Panc1 (cell line): ENCODE data around the gene NAA16. TPM values are rescaled to one million over a fixed set of nuclear protein-coding genes. Genes with fewer than 3 reads are reported as not detected.

Experiments used
- ATAC-seq: fragments of 200-7000 bp; cut with Tn5 transposase; 2 replicates; pipeline ENCODE4 v1.9.1; 2020; ENCODE audit warnings: mild to moderate bottlenecking, moderate library complexity
- BruUV-seq: library from RNA; stranded (reverse); fragments of 400-500 nt; replicated peaks from 2 replicates; lab custom pipeline; 2021; lab: Mats Ljungman, UMichigan
- CTCF ChIA-PET: fragments of 300-600 bp; sonication (Branson Sonifier 250); formaldehyde crosslinking; loops from one replicate; lab custom pipeline; 2022; ENCODE audit warnings: antibody characterized with exemption; lab: Charles Lee
- POLR2A ChIA-PET: fragments of 300-600 bp; sonication (Branson Sonifier 250); formaldehyde crosslinking; loops from one replicate; lab custom pipeline; 2022; ENCODE audit warnings: antibody characterized with exemption; lab: Charles Lee
- DNase-seq: peaks from one replicate; pipeline ENCODE4 v3.0.0-alpha.2; 2010; ENCODE audit warnings: low read depth, low spot score
- H3K27ac ChIP-seq: 2 replicates; pipeline ENCODE4 v1.5.1; 2011; ENCODE audit warnings: mild to moderate bottlenecking, low read length, inconsistent platforms
- H3K27me3 ChIP-seq: fragments of 200-500 bp; sonication (Bioruptor generic); 2 replicates; pipeline ENCODE4 v1.6.0; 2014; ENCODE audit warnings: low read length, inconsistent platforms; ENCODE audit not compliant: control insufficient read depth, insufficient read depth
- H3K36me3 ChIP-seq: fragments of 200-500 bp; sonication (Bioruptor generic); 2 replicates; pipeline ENCODE4 v1.5.1; 2014; ENCODE audit warnings: inconsistent platforms, mild to moderate bottlenecking, low read length, moderate library complexity; ENCODE audit not compliant: control insufficient read depth, insufficient read depth
- H3K4me1 ChIP-seq: 2 replicates; pipeline ENCODE4 v1.5.1; 2011; ENCODE audit warnings: inconsistent platforms, mild to moderate bottlenecking, low read length, moderate library complexity; ENCODE audit not compliant: control insufficient read depth, insufficient read depth
- H3K4me3 ChIP-seq, 2 experiments: 2 replicates each; pipeline ENCODE4 v1.5.1; 2011 to 2012; ENCODE audit warnings: low read depth in 2 of 2, low read length in 2 of 2, mild to moderate bottlenecking in 2 of 2, inconsistent platforms in 1 of 2, moderate library complexity in 1 of 2
- H3K9me3 ChIP-seq: fragments of 200-500 bp; sonication (Bioruptor generic); 2 replicates; pipeline ENCODE4 v1.5.1; 2014; ENCODE audit warnings: low read depth, mild to moderate bottlenecking, inconsistent platforms, low read length, moderate library complexity; ENCODE audit not compliant: control insufficient read depth, insufficient read depth
- POLR2AphosphoS5 ChIP-seq: IDR thresholded peaks from 2 replicates; pipeline ENCODE4 v1.6.1; 2012; ENCODE audit warnings: mild to moderate bottlenecking, low read depth, low read length, moderate library complexity
- SIN3A ChIP-seq: IDR thresholded peaks from 2 replicates; pipeline ENCODE4 v1.6.1; 2012; ENCODE audit warnings: low read depth, mild to moderate bottlenecking, low read length, moderate library complexity, borderline replicate concordance; ENCODE audit not compliant: insufficient read depth
- TCF7L2 ChIP-seq: IDR thresholded peaks from 2 replicates; pipeline ENCODE4 v1.6.1; 2011; ENCODE audit warnings: mild to moderate bottlenecking, low read depth, low read length, inconsistent platforms
- in situ Hi-C: cut with HindIII; loops from 2 replicates; pipeline ENCODE4 v1.10.0; 2016; ENCODE audit warnings: low sequenced_read_pairs, low pct_unique_long_range_greater_than_20kb
- intact Hi-C: fragments of 100-400 bp; cut with micrococcal nuclease; formaldehyde crosslinking; loops from one replicate; pipeline ENCODE4 v1.10.0; 2022; ENCODE audit not compliant: unreplicated experiment
- total RNA-seq: library from RNA; stranded (reverse); gene quantifications from one replicate; pipeline ENCODE4 v1.2.1, GENCODE V29; 2021; ENCODE audit not compliant: unreplicated experiment
- TF ChIP-seq, protein P1 (sequence below): fragments of 450-650 bp; IDR thresholded peaks from 2 replicates; pipeline ENCODE4 v1.5.1; 2017; ENCODE audit warnings: mild to moderate bottlenecking
- TF ChIP-seq, protein P2 (sequence below), 2 experiments: IDR thresholded peaks; 2 replicates each; pipeline ENCODE4 v1.6.1; 2011 to 2012; ENCODE audit warnings: low read depth in 2 of 2, control low read depth in 1 of 2, low read length in 1 of 2, mild to moderate bottlenecking in 1 of 2, moderate library complexity in 1 of 2; ENCODE audit not compliant: insufficient read depth in 1 of 2

NAA16 gene
- total RNA-seq, 1 experiment from 2014 or later: 24.2 TPM

DNA sequence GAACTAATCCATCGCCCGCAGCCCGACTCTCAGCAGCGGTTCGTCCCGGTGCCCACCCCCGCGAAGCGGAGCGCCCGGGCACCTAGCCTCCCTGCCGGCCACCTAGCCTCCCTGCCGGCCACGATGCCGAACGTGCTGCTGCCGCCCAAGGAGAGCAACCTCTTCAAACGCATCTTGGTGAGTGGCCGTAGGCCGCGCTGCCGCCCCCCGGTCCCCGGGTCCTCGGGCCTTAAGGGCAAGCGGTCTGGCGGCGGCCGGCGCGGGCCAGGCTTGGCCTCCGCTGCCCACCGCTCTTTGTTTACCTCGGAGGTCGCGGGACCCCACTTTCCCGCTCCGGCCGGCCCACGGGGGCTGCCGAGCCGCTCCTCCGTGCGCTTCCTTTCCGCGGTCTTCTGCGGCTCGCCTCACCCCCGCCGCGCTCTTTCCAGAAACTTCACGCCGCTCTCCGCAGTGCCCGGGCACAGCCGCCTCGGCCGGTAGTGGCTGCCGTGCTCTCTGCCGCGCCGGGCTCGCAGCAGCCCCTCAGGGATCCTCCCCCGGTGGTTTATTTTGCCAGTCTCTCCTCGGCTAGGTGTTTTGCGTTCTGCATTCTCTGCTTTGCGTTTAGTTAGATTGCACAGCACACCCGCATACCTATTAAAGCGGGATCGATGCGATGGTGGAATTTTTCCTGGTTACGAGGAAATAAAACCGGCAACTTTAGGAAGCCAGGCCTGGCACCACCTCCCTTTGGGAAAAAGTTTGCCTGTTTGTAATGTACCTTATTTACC lies 524 bp downstream of the NAA16 start:
- TF ChIP-seq POLR2AphosphoS5 (no peak), SIN3A (no peak; the same call in 1 of the 2 replicates)
- TF ChIP-seq, protein P1, sequence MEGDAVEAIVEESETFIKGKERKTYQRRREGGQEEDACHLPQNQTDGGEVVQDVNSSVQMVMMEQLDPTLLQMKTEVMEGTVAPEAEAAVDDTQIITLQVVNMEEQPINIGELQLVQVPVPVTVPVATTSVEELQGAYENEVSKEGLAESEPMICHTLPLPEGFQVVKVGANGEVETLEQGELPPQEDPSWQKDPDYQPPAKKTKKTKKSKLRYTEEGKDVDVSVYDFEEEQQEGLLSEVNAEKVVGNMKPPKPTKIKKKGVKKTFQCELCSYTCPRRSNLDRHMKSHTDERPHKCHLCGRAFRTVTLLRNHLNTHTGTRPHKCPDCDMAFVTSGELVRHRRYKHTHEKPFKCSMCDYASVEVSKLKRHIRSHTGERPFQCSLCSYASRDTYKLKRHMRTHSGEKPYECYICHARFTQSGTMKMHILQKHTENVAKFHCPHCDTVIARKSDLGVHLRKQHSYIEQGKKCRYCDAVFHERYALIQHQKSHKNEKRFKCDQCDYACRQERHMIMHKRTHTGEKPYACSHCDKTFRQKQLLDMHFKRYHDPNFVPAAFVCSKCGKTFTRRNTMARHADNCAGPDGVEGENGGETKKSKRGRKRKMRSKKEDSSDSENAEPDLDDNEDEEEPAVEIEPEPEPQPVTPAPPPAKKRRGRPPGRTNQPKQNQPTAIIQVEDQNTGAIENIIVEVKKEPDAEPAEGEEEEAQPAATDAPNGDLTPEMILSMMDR: no peak
- ATAC-seq (peak; percentile 68), DNase-seq (no peak)
- H3K4me1 ChIP-seq: peaks cover 24% of the 10 kb centered on the region
- no TSS peak for BruUV-seq
- peak overlapping the region; percentile 84 to 96 for H3K4me3 ChIP-seq
- in situ Hi-C loops (no loop called here), intact Hi-C loops (no loop called here)
- no peaks in the 10 kb centered on the region; the same call in 1 of the 2 replicates for H3K36me3 ChIP-seq
- H3K27ac ChIP-seq: peak overlapping the region; percentile 91
- POLR2A ChIA-PET: no interaction called here
- CTCF ChIA-PET: no interaction called here
- no peaks in the 10 kb centered on the region for H3K27me3 ChIP-seq
- no peaks in the 10 kb centered on the region for H3K9me3 ChIP-seq

DNA sequence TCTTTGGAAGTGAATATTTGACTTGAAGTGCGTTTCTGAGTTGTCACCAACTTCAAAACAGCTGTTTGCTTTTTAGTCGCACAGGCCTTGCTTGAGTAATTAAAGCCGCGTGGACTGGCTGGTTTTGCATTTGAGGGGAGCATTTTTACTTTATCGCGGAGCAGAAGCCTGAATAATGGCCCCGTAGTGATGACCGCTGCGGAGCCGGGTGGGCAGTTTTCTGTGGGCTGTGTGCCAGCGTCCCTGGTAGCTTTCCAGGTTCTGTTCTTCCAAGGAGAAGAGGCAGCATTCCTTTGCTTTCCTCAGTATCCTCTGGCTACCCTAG lies 1.1 kb downstream of the NAA16 start:
- intact Hi-C loops: no loop called here
- in situ Hi-C loops: no loop called here
- CTCF ChIA-PET: no interaction called here
- peak overlapping the region; percentile 84 to 96 for H3K4me3 ChIP-seq
- peak overlapping the region; percentile 91 for H3K27ac ChIP-seq
- ATAC-seq (no peak), DNase-seq (no peak)
- no peaks in the 10 kb centered on the region; the same call in none of the 2 replicates for H3K36me3 ChIP-seq
- POLR2A ChIA-PET: no interaction called here
- BruUV-seq: no TSS peak
- TF ChIP-seq SIN3A (no peak), TCF7L2 (no peak), POLR2AphosphoS5 (no peak)
- TF ChIP-seq, protein P2, sequence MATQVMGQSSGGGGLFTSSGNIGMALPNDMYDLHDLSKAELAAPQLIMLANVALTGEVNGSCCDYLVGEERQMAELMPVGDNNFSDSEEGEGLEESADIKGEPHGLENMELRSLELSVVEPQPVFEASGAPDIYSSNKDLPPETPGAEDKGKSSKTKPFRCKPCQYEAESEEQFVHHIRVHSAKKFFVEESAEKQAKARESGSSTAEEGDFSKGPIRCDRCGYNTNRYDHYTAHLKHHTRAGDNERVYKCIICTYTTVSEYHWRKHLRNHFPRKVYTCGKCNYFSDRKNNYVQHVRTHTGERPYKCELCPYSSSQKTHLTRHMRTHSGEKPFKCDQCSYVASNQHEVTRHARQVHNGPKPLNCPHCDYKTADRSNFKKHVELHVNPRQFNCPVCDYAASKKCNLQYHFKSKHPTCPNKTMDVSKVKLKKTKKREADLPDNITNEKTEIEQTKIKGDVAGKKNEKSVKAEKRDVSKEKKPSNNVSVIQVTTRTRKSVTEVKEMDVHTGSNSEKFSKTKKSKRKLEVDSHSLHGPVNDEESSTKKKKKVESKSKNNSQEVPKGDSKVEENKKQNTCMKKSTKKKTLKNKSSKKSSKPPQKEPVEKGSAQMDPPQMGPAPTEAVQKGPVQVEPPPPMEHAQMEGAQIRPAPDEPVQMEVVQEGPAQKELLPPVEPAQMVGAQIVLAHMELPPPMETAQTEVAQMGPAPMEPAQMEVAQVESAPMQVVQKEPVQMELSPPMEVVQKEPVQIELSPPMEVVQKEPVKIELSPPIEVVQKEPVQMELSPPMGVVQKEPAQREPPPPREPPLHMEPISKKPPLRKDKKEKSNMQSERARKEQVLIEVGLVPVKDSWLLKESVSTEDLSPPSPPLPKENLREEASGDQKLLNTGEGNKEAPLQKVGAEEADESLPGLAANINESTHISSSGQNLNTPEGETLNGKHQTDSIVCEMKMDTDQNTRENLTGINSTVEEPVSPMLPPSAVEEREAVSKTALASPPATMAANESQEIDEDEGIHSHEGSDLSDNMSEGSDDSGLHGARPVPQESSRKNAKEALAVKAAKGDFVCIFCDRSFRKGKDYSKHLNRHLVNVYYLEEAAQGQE (IDR thresholded peaks at IDR 0.05; ENCODE audit: insufficient read depth in 1 of 2, low read depth in 2 of 2, low read length in 1 of 2): no peak
- TF ChIP-seq, protein P1: no peak
- H3K4me1 ChIP-seq: peaks cover 21% of the 10 kb centered on the region
- no peaks in the 10 kb centered on the region for H3K9me3 ChIP-seq
- no peaks in the 10 kb centered on the region for H3K27me3 ChIP-seq
